MM.1S (cell line): Measurements from ENCODE around the gene KCNG2.

ENCODE experiments used
- DNase-seq: peaks from one replicate; pipeline ENCODE4 v3.0.0-alpha.2; 2015
- H2AFZ ChIP-seq: fragments of 300-600 bp; sonication (generic); 2 replicates; pipeline ENCODE4 v1.6.0; 2016; ENCODE audit warnings: antibody characterized with exemption, low read length
- H3F3A ChIP-seq: fragments of 300-600 bp; sonication (generic); 2 replicates; pipeline ENCODE4 v1.6.1; 2016; ENCODE audit warnings: mild to moderate bottlenecking, antibody characterized with exemption, low read length, moderate library complexity, mixed read lengths; ENCODE audit not compliant: insufficient read depth
- H3K27ac ChIP-seq: fragments of 300-600 bp; sonication (generic); 2 replicates; pipeline ENCODE4 v1.5.1; 2016; ENCODE audit warnings: mild to moderate bottlenecking, low read length
- H3K27me3 ChIP-seq: fragments of 300-600 bp; sonication (generic); replicated peaks from 2 replicates; pipeline ENCODE4 v1.6.0; 2016; ENCODE audit warnings: low read length; ENCODE audit not compliant: insufficient read depth
- H3K36me3 ChIP-seq: fragments of 300-600 bp; sonication (generic); replicated peaks from 2 replicates; pipeline ENCODE4 v1.6.1; 2016; ENCODE audit warnings: mild to moderate bottlenecking, low read length, mixed read lengths; ENCODE audit not compliant: insufficient read depth
- H3K4me1 ChIP-seq: fragments of 300-600 bp; sonication (generic); 2 replicates; pipeline ENCODE4 v1.6.1; 2016; ENCODE audit warnings: low read length, mixed read lengths
- H3K4me2 ChIP-seq: fragments of 300-600 bp; sonication (generic); 2 replicates; pipeline ENCODE4 v1.6.0; 2016; ENCODE audit warnings: low read depth, low read length
- H3K4me3 ChIP-seq: fragments of 300-600 bp; sonication (generic); 2 replicates; pipeline ENCODE4 v1.5.1; 2016; ENCODE audit warnings: low read length, mixed read lengths
- H3K79me2 ChIP-seq: fragments of 300-600 bp; sonication (generic); 2 replicates; pipeline ENCODE4 v1.6.1; 2016; ENCODE audit warnings: mixed run types, low read length, mixed read lengths
- H3K9ac ChIP-seq: fragments of 300-600 bp; sonication (generic); 2 replicates; pipeline ENCODE4 v1.6.1; 2016; ENCODE audit warnings: low read length, mixed read lengths
- H3K9me2 ChIP-seq: fragments of 300-600 bp; sonication (generic); replicated peaks from 2 replicates; pipeline ENCODE4 v1.6.1; 2016; ENCODE audit warnings: mild to moderate bottlenecking, low read length, mixed read lengths; ENCODE audit not compliant: insufficient read depth
- H3K9me3 ChIP-seq: fragments of 300-600 bp; sonication (generic); replicated peaks from 2 replicates; pipeline ENCODE4 v1.6.1; 2016; ENCODE audit warnings: mild to moderate bottlenecking, low read length, mixed read lengths; ENCODE audit not compliant: insufficient read depth
- H4K20me1 ChIP-seq: fragments of 300-600 bp; sonication (generic); 2 replicates; pipeline ENCODE4 v1.6.1; 2016; ENCODE audit warnings: mild to moderate bottlenecking, low read length, moderate library complexity, mixed read lengths; ENCODE audit not compliant: insufficient read depth
- EZH2 ChIP-seq: fragments of 300-600 bp; sonication (generic); optimal IDR thresholded peaks from 2 replicates; pipeline ENCODE3; 2017; ENCODE audit warnings: low read depth, mild to moderate bottlenecking, antibody characterized with exemption, low read length, mixed read lengths
- EZH2phosphoT487 ChIP-seq: fragments of 300-600 bp; sonication (generic); IDR thresholded peaks from 2 replicates; pipeline ENCODE4 v1.6.1; 2018; ENCODE audit warnings: antibody characterized with exemption, low read length
- TF ChIP-seq, protein P1 (sequence below): fragments of 300-600 bp; sonication (generic); IDR thresholded peaks from 2 replicates; pipeline ENCODE4 v1.5.1; 2016; ENCODE audit warnings: antibody characterized with exemption, low read length, mixed read lengths

KCNG2 gene

DNA sequence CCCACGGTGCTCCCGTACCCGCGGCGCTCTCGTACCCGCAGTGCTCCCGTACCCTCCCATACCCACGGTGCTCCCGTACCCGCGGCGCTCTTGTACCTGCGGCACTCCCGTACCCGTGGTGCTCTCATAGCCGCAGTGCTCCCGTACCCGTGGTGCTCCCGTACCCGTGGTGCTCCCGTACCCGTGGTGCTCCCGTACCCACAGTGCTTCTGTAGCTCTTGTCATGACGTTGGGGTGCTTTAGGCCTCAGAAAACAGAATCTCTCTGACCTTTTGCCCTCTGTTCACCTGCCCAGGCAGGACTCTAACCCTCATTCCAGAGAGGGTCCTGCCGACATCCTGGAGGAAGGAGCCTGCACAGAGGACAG lies 118.4 kb downstream of the KCNG2 start:
- H3K27ac ChIP-seq, result no peak overlapping the region
- H4K20me1 ChIP-seq, result no peaks in the 10 kb centered on the region
- DNase-seq, result no peak
- H3K27me3 ChIP-seq, result no peaks in the 10 kb centered on the region
- H3K4me1 ChIP-seq, result no peaks in the 10 kb centered on the region
- H3K9ac ChIP-seq, result no peak overlapping the region
- H3K9me2 ChIP-seq, result no peaks in the 10 kb centered on the region
- no peak overlapping the region for H2AFZ ChIP-seq
- H3K79me2 ChIP-seq, result no peaks in the 10 kb centered on the region
- no peaks in the 10 kb centered on the region for H3K36me3 ChIP-seq
- no peak overlapping the region for H3K4me2 ChIP-seq
- H3F3A ChIP-seq, result no peaks in the 10 kb centered on the region
- TF ChIP-seq, protein P1, sequence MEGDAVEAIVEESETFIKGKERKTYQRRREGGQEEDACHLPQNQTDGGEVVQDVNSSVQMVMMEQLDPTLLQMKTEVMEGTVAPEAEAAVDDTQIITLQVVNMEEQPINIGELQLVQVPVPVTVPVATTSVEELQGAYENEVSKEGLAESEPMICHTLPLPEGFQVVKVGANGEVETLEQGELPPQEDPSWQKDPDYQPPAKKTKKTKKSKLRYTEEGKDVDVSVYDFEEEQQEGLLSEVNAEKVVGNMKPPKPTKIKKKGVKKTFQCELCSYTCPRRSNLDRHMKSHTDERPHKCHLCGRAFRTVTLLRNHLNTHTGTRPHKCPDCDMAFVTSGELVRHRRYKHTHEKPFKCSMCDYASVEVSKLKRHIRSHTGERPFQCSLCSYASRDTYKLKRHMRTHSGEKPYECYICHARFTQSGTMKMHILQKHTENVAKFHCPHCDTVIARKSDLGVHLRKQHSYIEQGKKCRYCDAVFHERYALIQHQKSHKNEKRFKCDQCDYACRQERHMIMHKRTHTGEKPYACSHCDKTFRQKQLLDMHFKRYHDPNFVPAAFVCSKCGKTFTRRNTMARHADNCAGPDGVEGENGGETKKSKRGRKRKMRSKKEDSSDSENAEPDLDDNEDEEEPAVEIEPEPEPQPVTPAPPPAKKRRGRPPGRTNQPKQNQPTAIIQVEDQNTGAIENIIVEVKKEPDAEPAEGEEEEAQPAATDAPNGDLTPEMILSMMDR, result no peak
- TF ChIP-seq EZH2phosphoT487 (no peak), EZH2 (no peak)
- no peaks in the 10 kb centered on the region for H3K9me3 ChIP-seq
- no peak overlapping the region for H3K4me3 ChIP-seq

DNA sequence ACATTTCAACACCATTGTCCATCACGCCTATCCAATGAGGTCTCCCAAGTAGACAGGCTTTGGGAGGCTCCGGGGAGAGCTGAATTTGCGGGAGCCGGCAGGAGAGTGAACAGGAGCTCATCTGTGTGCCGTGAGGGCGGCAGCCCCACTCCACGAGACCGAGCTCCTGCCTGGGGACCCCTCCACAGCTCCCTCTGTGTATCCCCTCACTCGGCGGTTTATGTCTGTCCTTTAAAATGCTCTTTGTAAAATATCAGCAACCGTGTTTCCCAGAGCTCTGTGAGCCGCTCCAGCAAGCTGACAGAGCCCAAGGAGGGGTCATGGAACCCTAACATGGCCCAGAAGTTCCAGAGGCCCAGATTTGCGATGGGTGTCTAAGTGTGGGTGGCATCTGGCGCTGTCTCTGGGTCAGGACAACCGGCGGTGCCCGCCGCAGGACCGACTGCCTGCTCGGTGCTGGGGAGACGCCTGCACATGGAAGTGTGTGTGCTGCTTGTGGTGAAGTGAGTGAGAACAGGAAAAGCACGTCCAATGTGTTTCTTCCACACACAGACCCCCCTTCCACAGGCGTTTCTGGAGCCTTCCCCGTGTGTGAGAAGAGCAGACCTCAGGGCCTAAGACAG lies 118.9 kb downstream of the KCNG2 start:
- DNase-seq, result no peak
- no peak overlapping the region for H3K4me2 ChIP-seq

DNA sequence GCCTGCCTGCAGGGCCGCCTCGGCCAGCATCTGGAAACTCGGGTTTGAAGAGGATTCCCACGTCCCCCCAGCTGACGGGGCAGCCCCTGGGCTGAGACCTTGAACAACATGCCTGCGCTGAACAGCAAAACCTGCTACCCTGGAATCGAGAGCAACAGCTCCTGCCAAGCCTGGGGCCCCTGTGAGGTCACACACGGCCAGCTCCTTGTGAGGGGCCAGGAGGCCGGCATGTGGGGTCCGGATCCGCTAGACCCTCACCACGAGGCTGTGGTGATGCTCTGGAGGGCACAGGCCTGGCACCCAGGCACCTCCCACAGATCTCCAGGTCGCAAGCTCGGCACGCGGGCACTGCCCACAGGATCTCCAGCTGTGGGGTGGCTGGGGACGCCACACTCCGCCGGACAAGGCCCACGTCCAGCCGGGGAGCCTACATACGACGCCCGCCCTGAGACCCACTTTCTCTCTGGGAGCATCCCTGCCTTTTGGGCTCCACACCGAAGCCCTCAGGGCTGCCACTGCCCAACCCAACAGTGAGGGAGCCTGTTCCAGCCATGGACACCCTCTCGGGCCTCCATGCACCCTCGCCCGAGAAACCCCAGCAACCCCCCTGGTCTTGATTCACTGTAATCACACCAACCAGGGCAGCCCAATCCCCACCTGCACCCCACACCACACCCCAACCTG lies 119.6 kb downstream of the KCNG2 start:
- H3K4me3 ChIP-seq, result no peak overlapping the region
- no peaks in the 10 kb centered on the region for H3K36me3 ChIP-seq
- no peak overlapping the region for H3K9ac ChIP-seq
- H3K27ac ChIP-seq, result no peak overlapping the region
- no peak overlapping the region for H3K4me2 ChIP-seq
- no peaks in the 10 kb centered on the region for H3F3A ChIP-seq
- TF ChIP-seq EZH2phosphoT487 (no peak), EZH2 (no peak)
- TF ChIP-seq, protein P1, result no peak
- H3K9me2 ChIP-seq, result no peaks in the 10 kb centered on the region
- no peaks in the 10 kb centered on the region for H3K4me1 ChIP-seq
- no peak for DNase-seq
- no peaks in the 10 kb centered on the region for H3K27me3 ChIP-seq
- H2AFZ ChIP-seq, result no peak overlapping the region
- no peaks in the 10 kb centered on the region for H3K79me2 ChIP-seq
- H3K9me3 ChIP-seq, result no peaks in the 10 kb centered on the region
- H4K20me1 ChIP-seq, result no peaks in the 10 kb centered on the region

More for the DNA sequence above, 118.9 kb downstream of the KCNG2 start:
- Histone ChIP-seq H3K9ac (no peak overlapping the region), H3F3A (no peaks in the 10 kb centered on the region), H2AFZ (no peak overlapping the region), H4K20me1 (no peaks in the 10 kb centered on the region), H3K4me1 (no peaks in the 10 kb centered on the region), H3K79me2 (no peaks in the 10 kb centered on the region), H3K27ac (no peak overlapping the region), H3K9me2 (no peaks in the 10 kb centered on the region), H3K4me3 (no peak overlapping the region), H3K36me3 (no peaks in the 10 kb centered on the region), H3K27me3 (no peaks in the 10 kb centered on the region), H3K9me3 (no peaks in the 10 kb centered on the region)
- TF ChIP-seq, protein P1, result no peak
- no peak for TF ChIP-seq EZH2
- TF ChIP-seq EZH2phosphoT487, result no peak
